ENCODE data around the gene ABTB2. TPM values are rescaled to one million over a fixed set of nuclear protein-coding genes. Genes with fewer than 3 reads are reported as not detected.

The ABTB2 gene
- total and polyA plus RNA-seq, 10 of the 15 experiments (the other 5 are each of a cell fraction or from before 2014, with no cell fraction given), result 0.13 to 2.1 (median 0.72) TPM

DNA sequence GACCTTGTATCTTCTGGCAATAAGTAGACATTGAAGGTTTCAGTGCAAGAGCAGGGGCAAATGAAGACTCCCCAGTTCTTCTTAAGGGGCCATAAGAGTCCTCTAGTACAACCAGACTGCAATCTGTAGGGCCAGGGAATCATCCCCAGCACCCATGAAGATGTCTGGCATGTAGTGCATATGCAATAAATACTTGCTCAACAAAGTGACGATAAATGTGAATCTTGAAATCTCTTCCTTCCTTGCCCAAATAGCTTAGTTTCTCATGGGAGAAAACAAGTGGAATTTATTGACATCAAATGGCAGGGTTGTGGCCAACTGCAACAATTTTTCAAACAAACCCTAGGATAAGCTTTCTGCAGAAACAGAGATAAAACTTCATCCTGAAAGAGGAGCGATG lies 107.6 kb downstream of the ABTB2 start:
- no peak overlapping the region for H3K27ac ChIP-seq (ENCODE audit: control insufficient read depth, insufficient read depth)
- BruUV-seq (replicated peaks), result no TSS peak
- no peaks in the 10 kb centered on the region for H3K9me3 ChIP-seq (replicated peaks; ENCODE audit: control insufficient read depth, insufficient read depth, low read length)
- RAD21 ChIA-PET (ENCODE audit: unreplicated experiment), result interaction anchor here (0.8 to 4.6 kb wide), 11 partner anchors 8 to 108 kb away, joined by 3 to 25 read pairs (median 5); partner anchors contain the start of gene ABTB2
- no peak for TF ChIP-seq GATAD2B (conservative IDR thresholded peaks at IDR 0.05; ENCODE audit: low read depth)
- TF ChIP-seq, protein P1, sequence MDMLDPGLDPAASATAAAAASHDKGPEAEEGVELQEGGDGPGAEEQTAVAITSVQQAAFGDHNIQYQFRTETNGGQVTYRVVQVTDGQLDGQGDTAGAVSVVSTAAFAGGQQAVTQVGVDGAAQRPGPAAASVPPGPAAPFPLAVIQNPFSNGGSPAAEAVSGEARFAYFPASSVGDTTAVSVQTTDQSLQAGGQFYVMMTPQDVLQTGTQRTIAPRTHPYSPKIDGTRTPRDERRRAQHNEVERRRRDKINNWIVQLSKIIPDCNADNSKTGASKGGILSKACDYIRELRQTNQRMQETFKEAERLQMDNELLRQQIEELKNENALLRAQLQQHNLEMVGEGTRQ (IDR thresholded peaks at IDR 0.05; ENCODE audit: borderline replicate concordance, low read depth, low read length), result no peak
- no peak for TF ChIP-seq HDGF (IDR thresholded peaks at IDR 0.05)
- TF ChIP-seq WRNIP1 (IDR thresholded peaks at IDR 0.05; ENCODE audit: borderline replicate concordance, low read depth, low read length), result no peak
- no peak for TF ChIP-seq MEF2B (IDR thresholded peaks at IDR 0.05; ENCODE audit: partially characterized antibody, poor library complexity, severe bottlenecking)
- TF ChIP-seq TARDBP (IDR thresholded peaks at IDR 0.05; ENCODE audit: borderline replicate concordance), result no peak
- TF ChIP-seq PKNOX1 (IDR thresholded peaks at IDR 0.05), result no peak
- TF ChIP-seq SP1 (IDR thresholded peaks at IDR 0.05; ENCODE audit: low read depth, low read length), result no peak
- no peaks in the 10 kb centered on the region for H4K20me1 ChIP-seq (ENCODE audit: control insufficient read depth, insufficient read depth)
- POLR2A ChIA-PET, result interaction anchor here (0.5 to 2.9 kb wide), 7 partner anchors 9 to 100 kb away, joined by 3 to 10 read pairs (median 4); no protein-coding TSS in a partner anchor
- ATAC-seq (no peak), FAIRE-seq (no peak), DNase-seq (ENCODE audit: low read depth, low spot score) (no peak)
- WGBS (ENCODE audit: insufficient coverage, insufficient replicate concordance, low lambda C conversion rate, missing lambda C conversion rate), result 98% methylated on average over 2 of the region's 2 CpGs
- in situ Hi-C loops (cut with MboI), result no loop called here
- H3K4me3 ChIP-seq, result no peak overlapping the region
- H3K4me1 ChIP-seq (ENCODE audit: control insufficient read depth, insufficient read depth, low read length), result peaks cover 24% of the 10 kb centered on the region
- H3K27me3 ChIP-seq (replicated peaks in 1 of 2; ENCODE audit: control insufficient read depth in 2 of 2, insufficient read depth in 2 of 2, low read length in 1 of 2), result no peaks in the 10 kb centered on the region
- H3K4me2 ChIP-seq (ENCODE audit: control insufficient read depth, insufficient read depth), result no peak overlapping the region
- SMC1A ChIA-PET (ENCODE audit: uncharacterized antibody, unreplicated experiment), result interaction anchor here (1.1 to 12.4 kb wide), 11 partner anchors 10 to 116 kb away, joined by 3 to 138 read pairs (median 6); partner anchors contain the start of gene ABTB2
- H2AFZ ChIP-seq (ENCODE audit: control insufficient read depth, low read depth, low read length), result no peak overlapping the region
- no peak overlapping the region for H3K9ac ChIP-seq (ENCODE audit: control insufficient read depth, insufficient read depth, low read length)
- no peaks in the 10 kb centered on the region for H3K36me3 ChIP-seq (ENCODE audit: control insufficient read depth in 2 of 2, insufficient read depth in 2 of 2, low read length in 1 of 2)
- no peaks in the 10 kb centered on the region for H3K79me2 ChIP-seq (ENCODE audit: control insufficient read depth, insufficient read depth, low read length)
- intact Hi-C loops (cut with micrococcal nuclease; ENCODE audit: unreplicated experiment), result no loop called here
- CTCF ChIA-PET, result interaction anchor here (0.6 to 4.7 kb wide), 8 partner anchors 16 to 191 kb away, joined by 3 to 30 read pairs (median 4); partner anchors contain the start of gene ABTB2
